GM13976 (cell line): ENCODE data around the gene MACROD1.

ENCODE experiments used
- DNase-seq: peaks from one replicate; pipeline ENCODE4 v3.0.0; 2012; ENCODE audit warnings: low spot score
- in situ Hi-C: fragments of 300-500 bp; cut with MboI; formaldehyde crosslinking; loops from one replicate; pipeline ENCODE4 v1.12.0; 2022; ENCODE audit warnings: low sequenced_read_pairs, mixed read lengths, inconsistent platforms; ENCODE audit not compliant: unreplicated experiment
- TF ChIP-seq, protein P1 (sequence below): IDR thresholded peaks from 2 replicates; pipeline ENCODE4 v1.5.1; 2012; ENCODE audit warnings: borderline replicate concordance, mild to moderate bottlenecking; ENCODE audit not compliant: insufficient read depth; ENCODE audit errors: extremely low read depth, missing control alignments, control extremely low read depth

MACROD1 gene

GRCh38 chr11:64078284-64078683, 87.6 kb downstream of the MACROD1 start:
- DNase-seq, result no peak
- in situ Hi-C loops, result no loop called here
- TF ChIP-seq, protein P1, sequence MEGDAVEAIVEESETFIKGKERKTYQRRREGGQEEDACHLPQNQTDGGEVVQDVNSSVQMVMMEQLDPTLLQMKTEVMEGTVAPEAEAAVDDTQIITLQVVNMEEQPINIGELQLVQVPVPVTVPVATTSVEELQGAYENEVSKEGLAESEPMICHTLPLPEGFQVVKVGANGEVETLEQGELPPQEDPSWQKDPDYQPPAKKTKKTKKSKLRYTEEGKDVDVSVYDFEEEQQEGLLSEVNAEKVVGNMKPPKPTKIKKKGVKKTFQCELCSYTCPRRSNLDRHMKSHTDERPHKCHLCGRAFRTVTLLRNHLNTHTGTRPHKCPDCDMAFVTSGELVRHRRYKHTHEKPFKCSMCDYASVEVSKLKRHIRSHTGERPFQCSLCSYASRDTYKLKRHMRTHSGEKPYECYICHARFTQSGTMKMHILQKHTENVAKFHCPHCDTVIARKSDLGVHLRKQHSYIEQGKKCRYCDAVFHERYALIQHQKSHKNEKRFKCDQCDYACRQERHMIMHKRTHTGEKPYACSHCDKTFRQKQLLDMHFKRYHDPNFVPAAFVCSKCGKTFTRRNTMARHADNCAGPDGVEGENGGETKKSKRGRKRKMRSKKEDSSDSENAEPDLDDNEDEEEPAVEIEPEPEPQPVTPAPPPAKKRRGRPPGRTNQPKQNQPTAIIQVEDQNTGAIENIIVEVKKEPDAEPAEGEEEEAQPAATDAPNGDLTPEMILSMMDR, result no peak

- TF ChIP-seq, protein P1, result no peak
- in situ Hi-C loops, result no loop called here
These were observed 88.3 kb downstream of the MACROD1 start for GRCh38 chr11:64077607-64078006.

DNA sequence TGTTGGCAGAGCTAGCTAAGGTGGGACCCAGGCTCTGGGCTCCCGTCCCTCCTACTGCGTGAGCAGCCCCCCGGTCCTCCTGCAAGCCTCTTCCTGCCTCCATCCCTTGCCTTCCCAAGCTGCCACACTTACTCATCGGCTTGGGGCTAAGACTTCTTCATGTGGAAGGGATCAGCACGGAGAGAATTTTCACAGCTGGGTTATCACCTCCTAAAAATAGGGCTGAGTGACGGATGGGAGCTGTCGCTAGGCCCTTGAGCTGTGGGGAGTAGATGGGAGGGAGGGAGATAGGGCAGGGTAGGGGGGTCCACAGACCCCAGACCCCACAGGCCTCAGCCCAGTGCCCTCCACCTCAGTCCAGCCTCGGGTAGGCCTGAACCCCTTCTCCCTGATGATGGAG, 89.2 kb downstream of the MACROD1 start:
- no peak for DNase-seq
- TF ChIP-seq, protein P1, result no peak
- in situ Hi-C loops, result no loop called here

More at GRCh38 chr11:64077607-64078006, 88.3 kb downstream of the MACROD1 start:
- no peak for DNase-seq

GRCh38 chr11:64074239-64074638, 91.7 kb downstream of the MACROD1 start:
- no peak for DNase-seq
- in situ Hi-C loops, result no loop called here
- TF ChIP-seq, protein P1, result no peak

GRCh38 chr11:64073542-64073941, 92.4 kb downstream of the MACROD1 start:
- TF ChIP-seq, protein P1, result no peak
- in situ Hi-C loops, result no loop called here
- DNase-seq, result no peak

GRCh38 chr11:64072871-64073270, 93.0 kb downstream of the MACROD1 start:
- TF ChIP-seq, protein P1, result no peak
- no peak for DNase-seq
- in situ Hi-C loops, result no loop called here

DNA sequence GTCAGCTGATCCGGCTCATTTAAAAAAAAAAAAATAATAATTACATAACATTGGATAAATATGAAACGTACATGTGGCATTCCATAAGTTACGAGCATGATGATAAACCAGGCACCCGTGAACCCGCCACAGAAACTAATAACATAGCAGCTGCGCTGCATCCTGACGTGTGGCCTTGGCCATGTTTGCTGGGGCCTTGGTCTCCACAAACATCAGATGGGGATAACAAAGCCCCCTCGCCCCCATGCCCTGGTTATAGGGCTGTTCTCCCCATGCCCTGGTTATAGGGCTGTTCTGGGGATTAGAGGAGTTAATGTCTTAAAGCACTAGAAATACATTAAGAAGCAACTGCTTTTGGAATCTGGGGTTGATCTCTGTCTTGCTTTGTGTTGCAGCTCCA, 93.5 kb downstream of the MACROD1 start:
- TF ChIP-seq, protein P1, result no peak

More for the DNA sequence above, 93.5 kb downstream of the MACROD1 start:
- DNase-seq, result no peak
- in situ Hi-C loops, result no loop called here
